ENCODE results near the gene PAMR1.

PAMR1 gene

DNA sequence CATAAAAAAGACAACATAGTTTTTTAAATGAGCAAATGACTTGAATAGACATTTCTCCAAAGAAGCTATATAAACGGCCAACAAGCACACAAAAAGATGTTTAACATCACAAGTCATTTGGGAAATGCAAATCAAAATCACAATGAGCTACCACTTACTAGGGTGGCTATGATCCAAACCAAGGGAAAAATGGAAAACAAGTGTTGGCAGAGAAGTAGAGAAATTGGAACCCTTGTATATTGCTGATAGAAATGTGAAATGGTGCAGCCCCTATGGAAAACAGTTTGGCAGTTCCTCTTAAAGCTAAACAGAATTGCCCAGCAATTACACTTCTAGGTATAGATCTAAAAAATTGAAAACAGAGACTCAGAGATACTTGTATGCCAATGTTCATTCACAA, 29.0 kb downstream of the PAMR1 start:
- H3K9ac ChIP-seq (ENCODE audit: low read depth, low read length), result no peak overlapping the region
- H3K27me3 ChIP-seq (ENCODE audit: control insufficient read depth, insufficient read depth, low read length), result no peaks in the 10 kb centered on the region
- no peaks in the 10 kb centered on the region for H3K4me1 ChIP-seq (ENCODE audit: control insufficient read depth, insufficient read depth, low read length)
- H3K9me3 ChIP-seq (ENCODE audit: control insufficient read depth, insufficient read depth, low read length), result no peaks in the 10 kb centered on the region
- no peaks in the 10 kb centered on the region for H3K36me3 ChIP-seq (ENCODE audit: control insufficient read depth, insufficient read depth, low read length)
- H3K4me3 ChIP-seq (ENCODE audit: low read depth, low read length), result no peak overlapping the region
- H3K27ac ChIP-seq (ENCODE audit: low read depth, low read length), result no peak overlapping the region

DNA sequence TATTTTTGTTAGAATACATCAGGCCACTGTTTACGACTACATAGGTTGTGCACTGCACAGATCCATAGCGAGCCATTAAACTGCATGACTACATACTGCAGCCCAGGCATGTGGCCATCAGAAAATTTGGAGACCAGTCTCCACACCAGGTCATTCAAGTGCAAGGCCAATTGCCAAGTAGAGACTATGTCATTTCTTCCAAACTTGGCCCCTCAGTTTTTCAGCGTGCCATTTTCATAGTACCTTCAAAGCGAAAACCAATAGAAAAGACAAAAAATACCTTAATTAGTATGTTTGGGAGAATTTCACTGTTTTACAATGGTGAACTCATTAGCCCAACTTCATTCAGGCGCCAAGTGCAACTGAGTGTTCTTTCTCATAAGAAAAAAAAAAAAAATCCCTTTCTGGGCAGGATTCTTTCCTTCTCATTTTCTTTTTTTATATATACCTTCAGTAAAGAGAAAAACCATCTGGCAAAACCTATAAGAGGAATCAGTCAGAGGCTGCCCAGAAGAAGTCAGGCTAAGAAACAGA, 30.4 kb downstream of the PAMR1 start:
- no peak overlapping the region for H3K9ac ChIP-seq (ENCODE audit: low read depth, low read length)
- H3K4me3 ChIP-seq (ENCODE audit: low read depth, low read length), result no peak overlapping the region
- H3K36me3 ChIP-seq (ENCODE audit: control insufficient read depth, insufficient read depth, low read length), result no peaks in the 10 kb centered on the region
- no peaks in the 10 kb centered on the region for H3K4me1 ChIP-seq (ENCODE audit: control insufficient read depth, insufficient read depth, low read length)
- no peak overlapping the region for H3K27ac ChIP-seq (ENCODE audit: low read depth, low read length)
- H3K27me3 ChIP-seq (ENCODE audit: control insufficient read depth, insufficient read depth, low read length), result no peaks in the 10 kb centered on the region
- no peaks in the 10 kb centered on the region for H3K9me3 ChIP-seq (ENCODE audit: control insufficient read depth, insufficient read depth, low read length)

DNA sequence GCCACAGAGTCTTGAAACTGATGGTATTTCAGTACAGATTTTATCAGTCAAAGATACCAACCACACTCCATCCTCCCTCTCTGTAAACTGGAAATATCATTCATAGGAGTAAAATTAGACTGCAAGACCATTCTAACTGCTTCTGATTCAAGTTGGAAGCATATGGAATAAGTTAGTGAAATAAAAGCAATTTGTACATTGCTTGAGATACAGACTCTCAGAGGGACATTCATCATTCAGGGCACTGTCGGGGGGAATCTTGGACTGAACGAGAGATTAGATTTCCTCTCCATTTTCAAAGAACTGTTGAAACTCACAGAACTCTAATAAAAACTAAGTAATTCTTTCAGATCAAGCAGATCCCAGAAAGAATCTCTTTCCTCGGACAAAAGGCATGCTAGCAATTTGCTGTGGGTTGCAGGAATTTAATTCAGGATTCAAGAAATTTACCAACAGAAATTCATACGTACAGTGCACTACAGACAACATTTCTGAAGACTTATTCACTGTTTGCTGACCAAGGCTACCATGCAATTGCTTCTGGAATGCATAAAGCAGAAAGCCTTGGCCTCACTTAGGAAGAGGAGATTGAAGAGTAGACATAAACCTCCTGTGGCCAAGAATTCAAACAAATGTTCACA, 34.1 kb downstream of the PAMR1 start:
- no peaks in the 10 kb centered on the region for H3K27me3 ChIP-seq (ENCODE audit: control insufficient read depth, insufficient read depth, low read length)
- H3K9ac ChIP-seq (ENCODE audit: low read depth, low read length), result no peak overlapping the region
- H3K36me3 ChIP-seq (ENCODE audit: control insufficient read depth, insufficient read depth, low read length), result no peaks in the 10 kb centered on the region
- H3K4me1 ChIP-seq (ENCODE audit: control insufficient read depth, insufficient read depth, low read length), result no peaks in the 10 kb centered on the region
- no peak overlapping the region for H3K4me3 ChIP-seq (ENCODE audit: low read depth, low read length)
- H3K27ac ChIP-seq (ENCODE audit: low read depth, low read length), result no peak overlapping the region
- no peaks in the 10 kb centered on the region for H3K9me3 ChIP-seq (ENCODE audit: control insufficient read depth, insufficient read depth, low read length)

DNA sequence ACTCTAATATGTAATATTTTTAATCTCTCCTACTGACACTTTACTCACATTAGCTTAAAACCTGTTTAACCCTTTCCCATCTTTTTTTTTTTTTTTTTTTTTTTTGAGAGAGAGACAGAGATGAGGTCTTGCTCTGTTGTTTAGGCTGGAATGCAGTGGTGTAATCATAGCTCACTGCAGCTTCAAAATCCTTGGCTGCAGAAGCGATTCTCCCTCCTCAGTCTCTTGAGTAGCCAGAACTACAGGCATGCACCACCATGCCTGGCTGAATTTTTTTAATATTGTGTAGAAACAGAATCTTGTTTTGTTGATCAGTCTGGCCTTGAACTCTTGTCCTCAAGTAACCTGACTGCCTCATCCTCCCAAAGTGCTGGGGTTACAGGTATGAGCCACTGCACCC, 37.3 kb downstream of the PAMR1 start:
- Histone ChIP-seq H3K4me3 (ENCODE audit: low read depth, low read length) (no peak overlapping the region), H3K4me1 (ENCODE audit: control insufficient read depth, insufficient read depth, low read length) (no peaks in the 10 kb centered on the region), H3K9ac (ENCODE audit: low read depth, low read length) (no peak overlapping the region), H3K36me3 (ENCODE audit: control insufficient read depth, insufficient read depth, low read length) (no peaks in the 10 kb centered on the region), H3K27ac (ENCODE audit: low read depth, low read length) (no peak overlapping the region), H3K9me3 (ENCODE audit: control insufficient read depth, insufficient read depth, low read length) (no peaks in the 10 kb centered on the region), H3K27me3 (ENCODE audit: control insufficient read depth, insufficient read depth, low read length) (no peaks in the 10 kb centered on the region)

DNA sequence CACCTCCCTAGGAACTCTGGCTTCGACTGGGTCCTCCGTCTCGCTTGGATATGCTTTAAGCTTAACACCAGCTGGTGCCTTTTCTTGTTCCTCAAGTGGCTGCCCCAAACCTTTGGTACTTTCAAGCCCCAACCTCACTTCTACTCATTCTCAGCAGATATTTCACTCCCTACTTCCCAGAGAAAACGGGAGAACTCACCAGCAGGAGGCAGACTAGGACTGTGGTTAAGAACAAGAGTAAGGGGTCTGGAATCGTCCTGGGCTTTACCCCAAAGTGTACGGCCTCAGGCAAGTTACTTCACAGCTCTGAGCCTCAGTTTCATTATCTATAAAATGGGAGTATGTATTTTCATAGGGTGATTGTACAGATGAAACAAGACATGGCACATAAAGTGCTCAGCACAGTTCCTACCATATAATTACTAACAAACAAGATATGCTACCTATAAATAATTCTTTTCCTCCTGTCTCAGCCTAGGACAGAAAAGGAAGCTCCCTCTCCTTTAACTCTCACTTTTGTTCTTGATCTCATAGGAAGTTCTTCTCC, 37.8 kb downstream of the PAMR1 start:
- Histone ChIP-seq H3K27ac (ENCODE audit: low read depth, low read length) (no peak overlapping the region), H3K4me3 (ENCODE audit: low read depth, low read length) (no peak overlapping the region), H3K9ac (ENCODE audit: low read depth, low read length) (no peak overlapping the region), H3K36me3 (ENCODE audit: control insufficient read depth, insufficient read depth, low read length) (no peaks in the 10 kb centered on the region), H3K9me3 (ENCODE audit: control insufficient read depth, insufficient read depth, low read length) (peaks cover 4% of the 10 kb centered on the region; the same call in 1 of the 2 replicates), H3K4me1 (ENCODE audit: control insufficient read depth, insufficient read depth, low read length) (no peaks in the 10 kb centered on the region), H3K27me3 (ENCODE audit: control insufficient read depth, insufficient read depth, low read length) (no peaks in the 10 kb centered on the region)

DNA sequence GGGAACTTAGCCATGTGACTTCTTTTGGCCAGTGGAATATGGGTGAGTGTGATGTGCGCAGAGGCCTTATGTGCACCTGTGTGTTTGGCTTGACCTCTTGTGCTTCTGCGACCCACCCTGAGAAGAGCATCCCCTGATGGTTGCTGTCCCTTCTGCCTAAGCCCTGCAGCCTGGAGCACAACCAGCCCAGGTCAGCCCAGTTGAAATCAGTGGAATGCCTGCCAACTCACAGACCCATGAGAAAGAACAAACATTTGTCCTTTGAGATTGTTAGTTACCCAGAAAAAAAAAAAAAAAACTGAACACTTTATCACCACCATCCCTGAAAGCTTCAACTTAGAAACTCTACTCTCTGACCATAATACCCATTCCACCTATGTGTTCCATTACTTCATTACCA, 38.5 kb downstream of the PAMR1 start:
- H3K9me3 ChIP-seq (ENCODE audit: control insufficient read depth, insufficient read depth, low read length), result peaks cover 7% of the 10 kb centered on the region; the same call in 1 of the 2 replicates
- no peak overlapping the region for H3K9ac ChIP-seq (ENCODE audit: low read depth, low read length)
- no peaks in the 10 kb centered on the region for H3K27me3 ChIP-seq (ENCODE audit: control insufficient read depth, insufficient read depth, low read length)
- H3K4me1 ChIP-seq (ENCODE audit: control insufficient read depth, insufficient read depth, low read length), result no peaks in the 10 kb centered on the region
- H3K4me3 ChIP-seq (ENCODE audit: low read depth, low read length), result no peak overlapping the region
- no peak overlapping the region for H3K27ac ChIP-seq (ENCODE audit: low read depth, low read length)
- H3K36me3 ChIP-seq (ENCODE audit: control insufficient read depth, insufficient read depth, low read length), result no peaks in the 10 kb centered on the region

DNA sequence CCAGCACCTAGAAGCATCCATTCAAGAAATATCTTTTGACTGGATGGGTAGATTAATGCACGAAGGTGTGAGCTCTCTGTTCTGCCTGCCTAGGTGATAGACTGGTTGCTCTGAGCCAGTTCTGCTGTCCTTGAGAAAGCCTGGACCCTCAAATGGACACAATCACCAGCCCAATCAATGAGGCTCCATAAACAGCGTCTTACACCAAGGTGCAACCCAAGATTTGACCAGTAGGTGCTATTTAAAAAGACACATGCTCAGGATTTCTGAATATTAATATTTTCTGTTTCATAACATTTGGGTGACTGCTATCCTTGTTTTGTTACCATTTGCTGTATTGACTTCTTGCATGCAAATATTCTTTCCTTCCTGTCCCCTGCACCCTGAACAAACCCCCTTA, 39.0 kb downstream of the PAMR1 start:
- peaks cover 7% of the 10 kb centered on the region; the same call in 1 of the 2 replicates for H3K9me3 ChIP-seq (ENCODE audit: control insufficient read depth, insufficient read depth, low read length)
- H3K36me3 ChIP-seq (ENCODE audit: control insufficient read depth, insufficient read depth, low read length), result no peaks in the 10 kb centered on the region
- no peaks in the 10 kb centered on the region for H3K4me1 ChIP-seq (ENCODE audit: control insufficient read depth, insufficient read depth, low read length)
- no peaks in the 10 kb centered on the region for H3K27me3 ChIP-seq (ENCODE audit: control insufficient read depth, insufficient read depth, low read length)
- H3K4me3 ChIP-seq (ENCODE audit: low read depth, low read length), result no peak overlapping the region
- no peak overlapping the region for H3K27ac ChIP-seq (ENCODE audit: low read depth, low read length)
- H3K9ac ChIP-seq (ENCODE audit: low read depth, low read length), result no peak overlapping the region

DNA sequence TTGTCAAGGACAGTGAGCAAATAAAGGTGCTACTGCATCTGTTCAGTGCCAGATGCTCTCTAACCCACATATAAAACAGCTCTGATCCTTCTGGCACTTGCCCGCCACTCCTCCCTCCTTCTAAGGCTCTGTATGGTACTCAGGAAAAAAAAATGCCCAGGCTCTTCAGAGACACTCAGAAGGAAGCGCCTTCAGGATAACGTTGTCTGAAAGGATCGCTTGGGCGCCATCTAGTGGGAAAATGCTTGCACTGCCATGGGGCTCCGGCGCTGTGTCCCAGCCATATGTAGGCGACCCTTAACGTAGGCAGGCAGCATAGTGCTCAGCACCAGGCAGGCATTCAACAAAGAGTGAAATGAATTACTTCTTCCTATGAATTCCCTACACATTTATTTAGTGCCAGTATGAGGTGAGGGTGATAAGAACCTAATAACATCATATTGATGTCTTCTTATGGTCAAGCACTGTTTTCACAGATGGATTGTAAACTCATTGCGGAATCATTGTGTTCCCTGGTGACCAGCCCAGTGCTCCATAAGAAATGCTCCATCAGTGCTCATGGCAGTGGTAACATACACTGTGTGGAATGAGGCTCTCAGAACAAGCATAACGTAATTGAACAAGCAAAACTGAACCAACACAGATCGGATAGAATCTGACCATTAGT, 39.6 kb downstream of the PAMR1 start:
- no peaks in the 10 kb centered on the region for H3K27me3 ChIP-seq (ENCODE audit: control insufficient read depth, insufficient read depth, low read length)
- H3K4me1 ChIP-seq (ENCODE audit: control insufficient read depth, insufficient read depth, low read length), result no peaks in the 10 kb centered on the region
- no peak overlapping the region for H3K4me3 ChIP-seq (ENCODE audit: low read depth, low read length)
- H3K27ac ChIP-seq (ENCODE audit: low read depth, low read length), result no peak overlapping the region
- H3K9me3 ChIP-seq (ENCODE audit: control insufficient read depth, insufficient read depth, low read length), result peaks cover 7% of the 10 kb centered on the region; the same call in 1 of the 2 replicates
- no peak overlapping the region for H3K9ac ChIP-seq (ENCODE audit: low read depth, low read length)
- no peaks in the 10 kb centered on the region for H3K36me3 ChIP-seq (ENCODE audit: control insufficient read depth, insufficient read depth, low read length)

DNA sequence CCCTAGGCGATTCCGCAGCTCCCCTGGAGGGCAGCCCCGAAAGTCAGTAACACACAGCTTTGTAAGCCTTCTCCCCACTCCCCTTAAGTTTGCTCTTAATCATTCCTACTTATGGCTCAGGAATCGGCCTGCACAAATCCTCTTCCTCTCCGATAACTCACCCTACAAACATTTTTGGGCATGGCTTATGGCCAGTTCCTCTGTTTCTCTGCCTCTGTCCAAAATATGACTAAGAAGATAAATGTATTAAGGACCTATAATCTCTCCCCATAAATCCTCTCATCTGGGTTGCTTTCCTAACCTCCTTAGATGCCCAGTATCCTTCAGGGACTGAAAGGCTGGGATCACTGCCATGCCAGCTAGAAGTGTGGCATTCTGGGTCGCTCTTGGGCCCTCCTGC, 41.0 kb downstream of the PAMR1 start:
- Histone ChIP-seq H3K36me3 (ENCODE audit: control insufficient read depth, insufficient read depth, low read length) (no peaks in the 10 kb centered on the region), H3K9ac (ENCODE audit: low read depth, low read length) (no peak overlapping the region), H3K27me3 (ENCODE audit: control insufficient read depth, insufficient read depth, low read length) (no peaks in the 10 kb centered on the region), H3K4me3 (ENCODE audit: low read depth, low read length) (no peak overlapping the region), H3K9me3 (ENCODE audit: control insufficient read depth, insufficient read depth, low read length) (peaks cover 7% of the 10 kb centered on the region; the same call in 1 of the 2 replicates), H3K4me1 (ENCODE audit: control insufficient read depth, insufficient read depth, low read length) (no peaks in the 10 kb centered on the region), H3K27ac (ENCODE audit: low read depth, low read length) (no peak overlapping the region)

DNA sequence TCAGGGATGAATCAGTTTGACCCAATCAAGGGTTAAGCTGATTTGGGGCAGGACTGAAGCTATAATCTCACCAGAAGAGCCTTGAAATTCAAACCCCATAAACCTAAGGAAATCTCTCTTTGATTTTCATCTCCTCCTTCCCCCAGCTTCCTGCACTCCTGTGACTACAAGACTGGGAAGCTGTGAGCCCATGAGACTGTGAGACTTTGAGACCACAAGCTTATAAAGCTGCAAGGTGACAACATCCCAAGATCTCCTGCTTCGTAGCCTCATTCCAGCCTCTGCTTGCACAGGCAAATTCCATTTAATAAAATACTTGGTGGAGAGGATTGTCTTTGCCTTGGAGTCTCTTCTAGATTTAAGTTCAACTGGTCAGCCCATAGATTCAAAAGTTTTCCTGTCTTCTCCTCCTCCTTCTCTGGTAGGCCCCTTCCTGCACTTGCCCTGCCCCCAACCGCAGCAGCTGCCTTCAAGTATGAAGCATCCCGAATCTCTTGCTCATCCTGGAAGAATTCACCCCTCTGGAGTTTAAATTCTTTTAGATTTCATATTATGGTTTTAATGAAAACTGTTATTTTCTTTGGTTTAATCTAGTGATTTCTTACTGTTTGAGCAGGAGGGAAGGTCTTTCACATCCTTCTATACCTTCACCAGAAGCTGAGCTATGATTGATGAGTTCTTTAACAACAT, 42.1 kb downstream of the PAMR1 start:
- no peak overlapping the region for H3K4me3 ChIP-seq (ENCODE audit: low read depth, low read length)
- no peak overlapping the region for H3K27ac ChIP-seq (ENCODE audit: low read depth, low read length)
- H3K4me1 ChIP-seq (ENCODE audit: control insufficient read depth, insufficient read depth, low read length), result peaks cover 8% of the 10 kb centered on the region; the same call in 1 of the 2 replicates
- no peak overlapping the region for H3K9ac ChIP-seq (ENCODE audit: low read depth, low read length)
- H3K27me3 ChIP-seq (ENCODE audit: control insufficient read depth, insufficient read depth, low read length), result no peaks in the 10 kb centered on the region
- no peaks in the 10 kb centered on the region for H3K36me3 ChIP-seq (ENCODE audit: control insufficient read depth, insufficient read depth, low read length)
- H3K9me3 ChIP-seq (ENCODE audit: control insufficient read depth, insufficient read depth, low read length), result peaks cover 7% of the 10 kb centered on the region; the same call in 1 of the 2 replicates

DNA sequence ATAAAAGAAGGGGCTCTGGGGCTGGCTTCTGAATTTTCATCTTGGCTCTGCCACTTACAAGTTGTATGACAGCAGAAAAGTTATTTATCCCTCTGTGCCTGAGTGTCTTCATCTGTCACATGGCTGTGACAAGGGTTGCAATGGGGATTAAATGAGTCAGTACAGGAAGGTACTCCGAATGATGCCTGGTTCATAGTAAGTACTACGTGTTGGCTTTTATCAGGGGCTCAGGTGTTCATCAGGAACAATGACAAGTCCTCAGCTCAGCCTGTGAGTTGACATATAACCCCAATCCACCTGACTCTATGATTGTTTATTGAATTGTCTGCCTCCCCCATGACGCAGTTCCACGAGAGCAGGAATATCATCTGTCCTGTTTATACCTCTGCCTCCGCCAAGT, 45.7 kb downstream of the PAMR1 start:
- H3K27me3 ChIP-seq (ENCODE audit: control insufficient read depth, insufficient read depth, low read length), result no peaks in the 10 kb centered on the region
- H3K4me3 ChIP-seq (ENCODE audit: low read depth, low read length), result no peak overlapping the region
- no peak overlapping the region for H3K9ac ChIP-seq (ENCODE audit: low read depth, low read length)
- peaks cover 17% of the 10 kb centered on the region for H3K4me1 ChIP-seq (ENCODE audit: control insufficient read depth, insufficient read depth, low read length)
- no peak overlapping the region for H3K27ac ChIP-seq (ENCODE audit: low read depth, low read length)
- H3K9me3 ChIP-seq (ENCODE audit: control insufficient read depth, insufficient read depth, low read length), result peaks cover 7% of the 10 kb centered on the region; the same call in 1 of the 2 replicates
- no peaks in the 10 kb centered on the region for H3K36me3 ChIP-seq (ENCODE audit: control insufficient read depth, insufficient read depth, low read length)

Data from HUES48 (cell line).